ENCODE results near the gene GRIK2.
"Not testable (repeated sequence)": the region's sequence is repeated elsewhere in the genome, so short reads cannot be mapped to it uniquely, and the experiment has no call there.

Gene GRIK2

GRCh38 chr6:101544286-101544685, 150.8 kb downstream of the GRIK2 start:
- no peak for DNase-seq

- DNase-seq, result no peak
These were observed 151.7 kb downstream of the GRIK2 start for GRCh38 chr6:101545191-101545590.

GRCh38 chr6:101550451-101550850, 156.9 kb downstream of the GRIK2 start:
- no peak for DNase-seq

GRCh38 chr6:101554231-101554630, 160.7 kb downstream of the GRIK2 start:
- no peak for DNase-seq

DNA sequence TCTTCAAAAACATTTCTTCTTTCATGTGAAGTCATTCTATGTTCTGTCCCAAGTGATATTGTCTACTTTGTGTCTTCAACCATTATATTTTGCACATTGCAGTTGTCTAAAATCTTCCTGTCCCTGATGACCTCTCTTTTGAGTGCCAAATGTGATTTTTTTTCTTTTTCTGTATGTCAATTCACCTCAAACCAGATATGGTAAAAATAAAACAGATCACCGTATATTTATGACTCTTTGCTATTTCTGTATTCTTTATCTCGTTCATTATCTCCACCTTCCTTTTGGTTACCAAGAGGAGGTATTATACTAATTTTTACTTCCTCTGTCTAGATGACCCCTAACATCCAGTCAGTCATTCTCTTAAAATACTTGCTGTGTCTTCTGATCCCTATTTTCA, 165.2 kb downstream of the GRIK2 start:
- no peak for DNase-seq

DNA sequence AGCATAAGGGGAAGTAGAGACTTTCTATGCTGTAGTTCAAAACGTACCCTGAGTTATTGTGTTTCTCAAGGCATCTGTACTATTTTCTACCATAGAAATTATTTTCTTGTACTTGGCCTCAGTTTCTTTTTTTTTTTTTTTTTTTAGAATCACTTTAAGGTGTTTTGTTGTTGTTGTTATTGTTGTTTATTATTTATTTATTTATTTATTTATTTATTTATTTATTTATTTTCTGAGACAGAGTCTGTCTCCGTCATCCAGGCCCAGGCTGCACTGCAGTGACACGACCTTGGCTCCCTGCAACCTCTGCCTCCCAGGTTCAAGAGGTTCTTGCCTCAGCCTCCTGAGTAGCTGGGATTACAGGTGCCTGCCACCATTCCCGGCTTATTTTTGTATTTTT, 179.1 kb downstream of the GRIK2 start:
- no peak for DNase-seq

DNA sequence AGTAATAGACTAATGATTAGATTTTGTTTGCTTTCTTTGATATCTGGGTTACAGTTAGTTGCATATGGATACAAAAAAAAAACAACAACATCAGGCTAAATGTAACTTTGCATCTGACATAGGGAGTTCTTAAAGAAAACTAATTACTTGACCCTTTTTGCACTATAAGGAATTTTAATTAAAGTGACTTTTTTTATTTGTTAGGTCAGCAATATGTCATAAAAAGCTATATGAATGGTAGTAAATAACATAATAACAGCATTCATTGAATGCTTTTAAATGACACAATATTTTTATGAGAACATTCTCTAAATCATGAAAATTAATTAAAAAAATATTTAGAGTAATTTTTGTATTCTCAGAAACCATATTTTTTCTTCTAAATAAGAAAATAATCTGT, 183.6 kb downstream of the GRIK2 start:
- no peak for DNase-seq

GRCh38 chr6:101578306-101578705, 184.8 kb downstream of the GRIK2 start:
- DNase-seq, result no peak

DNA sequence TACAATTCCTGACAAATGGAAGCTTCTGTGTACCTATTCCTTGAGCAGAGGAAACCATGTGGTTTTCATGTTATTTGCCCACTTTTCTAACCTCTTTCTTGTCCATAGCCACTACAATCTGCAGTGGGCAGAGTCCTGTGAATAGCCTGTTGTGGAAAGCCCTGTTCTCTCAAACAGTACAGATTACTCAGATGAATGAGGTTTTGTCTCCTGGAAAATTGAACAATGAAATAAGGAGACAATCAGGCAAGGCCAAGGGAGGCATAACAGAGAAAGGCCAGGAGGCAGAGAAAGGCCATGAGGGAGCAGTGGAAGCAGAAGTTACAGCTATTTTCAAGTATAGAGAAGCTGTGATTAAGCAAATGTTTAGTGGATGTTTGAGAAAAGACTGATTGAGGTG, 189.3 kb downstream of the GRIK2 start:
- DNase-seq, result no peak

DNA sequence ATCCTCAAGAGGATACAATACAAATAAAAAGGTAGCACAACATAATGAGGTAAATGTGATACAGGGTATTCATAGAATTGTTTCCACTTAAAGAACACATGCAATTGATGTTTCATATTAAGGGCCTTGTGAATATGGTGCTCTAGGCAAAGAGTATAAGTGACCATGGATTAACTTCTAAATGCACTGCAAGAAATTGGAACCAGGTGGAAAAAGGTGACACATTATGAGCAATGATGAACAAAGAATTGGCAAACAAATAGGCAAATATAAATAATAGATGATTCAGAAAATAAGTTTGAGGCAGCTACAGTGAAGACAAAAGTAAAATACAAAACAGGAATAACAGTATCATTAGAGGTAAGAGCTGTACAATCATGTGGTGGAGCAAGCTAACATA, 192.0 kb downstream of the GRIK2 start:
- DNase-seq, result no peak

DNA sequence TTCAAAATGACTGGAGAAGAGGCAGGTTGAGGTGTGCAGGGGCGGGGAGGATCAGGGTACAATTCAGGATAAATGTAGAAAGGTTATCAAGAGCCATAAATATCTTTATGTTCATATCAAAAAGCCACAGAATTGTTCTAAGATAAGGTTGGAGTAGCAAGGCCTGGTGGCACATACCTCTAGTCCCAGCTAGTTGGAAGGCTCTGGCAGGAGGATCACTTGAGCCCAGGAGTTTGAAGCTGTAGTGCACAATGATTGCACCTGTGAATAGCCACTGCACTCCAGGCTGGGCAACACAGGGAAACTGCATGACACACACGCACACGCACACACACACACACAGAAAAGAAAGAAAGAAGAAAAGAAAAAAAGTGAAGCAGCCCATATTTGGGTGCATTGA, 194.8 kb downstream of the GRIK2 start:
- DNase-seq, result no peak

GRCh38 chr6:101595276-101595675, 201.8 kb downstream of the GRIK2 start:
- DNase-seq, result no peak

GRCh38 chr6:101597693-101598092, 204.2 kb downstream of the GRIK2 start:
- no peak for DNase-seq

GRCh38 chr6:101605426-101605825, 211.9 kb downstream of the GRIK2 start:
- DNase-seq, result no peak

DNA sequence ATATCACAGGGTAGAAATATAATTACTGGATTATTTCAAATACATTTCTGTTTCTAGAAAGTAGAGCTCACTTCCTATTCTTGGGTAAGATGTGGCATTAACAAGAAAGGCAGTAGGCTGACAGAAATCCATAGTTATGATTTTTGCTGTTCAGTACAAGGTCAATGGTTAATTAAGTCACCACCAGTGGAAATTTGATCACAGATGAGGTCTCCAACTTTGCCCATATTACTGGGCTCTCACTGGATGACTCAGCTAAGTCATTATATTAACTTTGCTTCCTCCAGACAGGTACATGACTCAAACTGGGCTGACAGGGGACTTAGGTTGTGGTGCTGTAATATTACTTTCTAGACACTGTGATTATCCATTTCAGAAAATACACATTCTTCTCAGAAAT, 212.4 kb downstream of the GRIK2 start:
- DNase-seq, result no peak

DNA sequence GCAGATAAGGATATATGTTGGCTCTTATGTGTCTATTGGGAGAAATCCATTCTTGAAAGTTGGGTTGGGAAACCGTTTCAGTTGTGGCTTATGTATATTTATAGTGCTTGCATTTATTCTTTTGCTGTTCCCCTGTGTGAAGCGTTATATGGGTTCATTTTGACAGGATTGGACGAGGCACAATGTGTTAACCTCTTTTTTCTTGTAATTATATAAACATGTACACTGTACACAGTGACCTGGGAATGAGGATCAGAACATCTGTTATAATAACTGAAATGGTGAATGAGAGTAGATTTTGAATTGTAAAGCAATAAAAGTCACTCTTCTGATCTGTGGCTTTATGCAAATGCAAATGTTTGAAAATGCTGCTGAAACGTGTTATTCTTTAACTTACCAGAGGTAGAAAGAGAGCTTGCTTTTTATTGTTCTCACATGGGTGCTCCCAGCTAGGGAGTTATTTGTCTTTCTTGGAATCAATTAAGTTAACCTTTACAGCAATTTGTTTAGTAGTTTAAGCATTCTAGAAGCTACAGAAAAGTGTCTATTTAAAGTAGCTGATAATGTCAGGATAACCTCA, 213.7 kb downstream of the GRIK2 start:
- DNase-seq, result no peak

GRCh38 chr6:101608703-101609102, 215.2 kb downstream of the GRIK2 start:
- no peak for DNase-seq

GRCh38 chr6:101613556-101613955, 220.0 kb downstream of the GRIK2 start:
- DNase-seq, result no peak

- DNase-seq, result no peak
These were observed 221.3 kb downstream of the GRIK2 start for GRCh38 chr6:101614774-101615173.

DNA sequence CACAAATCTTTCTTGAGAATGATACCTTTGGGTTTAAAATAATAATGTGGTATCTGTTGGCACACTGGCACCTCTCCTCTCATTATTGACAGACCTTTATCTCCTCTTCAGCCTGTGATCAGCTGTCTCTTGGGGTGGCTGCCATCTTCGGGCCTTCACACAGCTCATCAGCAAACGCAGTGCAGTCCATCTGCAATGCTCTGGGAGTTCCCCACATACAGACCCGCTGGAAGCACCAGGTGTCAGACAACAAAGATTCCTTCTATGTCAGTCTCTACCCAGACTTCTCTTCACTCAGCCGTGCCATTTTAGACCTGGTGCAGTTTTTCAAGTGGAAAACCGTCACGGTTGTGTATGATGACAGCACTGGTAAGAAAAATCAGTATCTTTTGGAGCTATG, 232.8 kb downstream of the GRIK2 start:
- DNase-seq, result no peak

DNA sequence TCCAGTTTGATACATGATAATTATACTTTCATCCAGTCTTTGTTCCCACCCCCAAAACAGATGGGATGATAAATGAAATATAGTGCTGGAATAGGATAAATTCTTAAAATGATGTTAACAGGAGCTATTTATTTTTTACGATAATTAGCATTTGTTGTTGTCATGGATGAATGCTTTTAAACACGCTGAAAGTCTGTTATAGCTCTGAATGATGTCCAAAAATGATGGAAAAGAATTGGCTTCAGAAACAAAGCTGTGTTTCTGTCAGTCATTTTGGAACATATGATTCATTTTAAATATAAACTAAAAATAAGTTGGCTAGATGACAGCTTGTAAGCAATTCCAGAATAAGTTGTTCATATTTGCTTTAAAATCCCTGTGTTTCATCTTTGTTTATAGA, 237.4 kb downstream of the GRIK2 start:
- DNase-seq, result no peak

DNA sequence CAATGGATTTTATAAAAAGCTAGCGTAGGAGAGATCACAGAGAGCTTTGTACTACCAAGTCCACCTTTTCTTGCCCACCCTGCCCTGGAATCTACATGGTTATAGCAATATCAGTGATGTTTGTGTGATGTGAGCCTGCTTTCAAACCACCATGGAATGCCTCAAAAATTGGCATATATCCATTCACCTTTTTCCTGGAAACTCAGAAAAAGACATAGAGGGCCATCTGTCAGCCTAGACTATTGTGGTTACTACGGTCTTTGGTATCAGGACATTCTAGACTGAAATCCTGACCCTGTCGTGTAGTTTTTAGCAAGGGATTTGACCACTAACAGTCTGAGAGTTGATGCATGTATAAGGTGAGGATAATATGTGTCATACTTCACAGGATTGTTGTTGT, 239.6 kb downstream of the GRIK2 start:
- DNase-seq, result no peak

GRCh38 chr6:101638865-101639264, 245.4 kb downstream of the GRIK2 start:
- DNase-seq, result not testable (repeated sequence)

GRCh38 chr6:101640131-101640530, 246.6 kb downstream of the GRIK2 start:
- no peak for DNase-seq

- DNase-seq, result no peak
These were observed 252.3 kb downstream of the GRIK2 start for GRCh38 chr6:101645770-101646169.
